Suprapubic skin (tissue), 2 donors: ENCODE results near the gene NMNAT2.

Experiments
- EP300 ChIP-seq: sonication (generic); formaldehyde crosslinking; IDR thresholded peaks from one replicate; pipeline ENCODE4 v1.6.1; 2017; ENCODE audit warnings: antibody characterized with exemption
- POLR2A ChIP-seq, 2 donors: fragments of 450-650 bp; IDR thresholded peaks; one replicate each; pipeline ENCODE4 v1.6.1; 2017; ENCODE audit warnings: antibody characterized with exemption in 2 of 2, mild to moderate bottlenecking in 2 of 2, moderate library complexity in 2 of 2

- no peak for TF ChIP-seq EP300
- no peak for TF ChIP-seq POLR2A (IDR thresholded peaks at IDR 0.05)
Measured at GRCh38 chr1:183319051-183319450, 99.1 kb downstream of the NMNAT2 start.
